Measurements from ENCODE around the gene TH.

DNA sequence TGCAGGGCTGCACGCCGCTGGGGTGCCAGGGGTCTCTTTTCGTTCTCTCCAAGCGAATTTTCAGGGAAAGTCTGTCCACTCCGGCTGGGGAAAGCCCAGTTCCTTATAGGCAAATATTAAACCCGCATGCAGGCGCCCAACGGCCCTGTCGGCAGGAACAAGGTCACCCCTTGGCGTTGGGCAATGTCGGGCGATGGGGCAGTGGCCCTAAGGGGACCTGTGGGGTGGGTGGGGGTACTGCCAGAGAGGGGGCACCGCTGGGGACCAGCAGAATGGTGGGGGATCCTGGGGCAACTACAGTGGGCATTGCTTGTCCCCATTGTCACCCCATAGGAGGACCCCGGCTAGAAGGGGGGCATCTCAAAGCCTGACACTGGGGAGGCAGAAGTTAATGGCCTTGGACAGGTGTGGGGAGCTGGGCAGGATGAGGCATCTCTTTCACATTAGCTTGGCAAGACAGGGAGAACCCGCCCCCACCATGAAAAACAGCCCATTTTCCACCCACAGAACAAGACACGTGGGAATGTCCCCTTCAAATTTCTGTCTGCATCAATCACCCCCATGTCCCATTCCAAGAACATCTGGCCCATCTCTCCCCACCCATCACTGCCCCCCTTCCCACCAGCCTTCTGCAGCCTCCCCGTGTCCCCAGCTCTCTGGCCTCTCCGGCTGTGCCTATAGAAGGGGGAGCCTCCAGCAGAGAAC, 26.9 kb downstream of the TH start:
- TF ChIP-seq CTCF (IDR thresholded peaks at IDR 0.05) (no peak), POLR2A (IDR thresholded peaks at IDR 0.05) (no peak), EP300 (IDR thresholded peaks at IDR 0.05) (no peak)

Measured in gastroesophageal sphincter (tissue), 3 donors.